Measurements from ENCODE around the gene FAM98C. TPM values are rescaled to one million over a fixed set of nuclear protein-coding genes. Genes with fewer than 3 reads are reported as not detected.

Gene FAM98C
- 24.9 and 26.7 TPM in 2 replicates for polyA plus RNA-seq (2012; rRNA removed)
- polyA plus RNA-seq (2012; cell fraction: cytosol; rRNA removed) = 10.6 and 16.0 TPM in 2 replicates
- polyA plus RNA-seq (2012; cell fraction: nucleus; rRNA removed) = 64.7 and 94.3 TPM in 2 replicates

DNA sequence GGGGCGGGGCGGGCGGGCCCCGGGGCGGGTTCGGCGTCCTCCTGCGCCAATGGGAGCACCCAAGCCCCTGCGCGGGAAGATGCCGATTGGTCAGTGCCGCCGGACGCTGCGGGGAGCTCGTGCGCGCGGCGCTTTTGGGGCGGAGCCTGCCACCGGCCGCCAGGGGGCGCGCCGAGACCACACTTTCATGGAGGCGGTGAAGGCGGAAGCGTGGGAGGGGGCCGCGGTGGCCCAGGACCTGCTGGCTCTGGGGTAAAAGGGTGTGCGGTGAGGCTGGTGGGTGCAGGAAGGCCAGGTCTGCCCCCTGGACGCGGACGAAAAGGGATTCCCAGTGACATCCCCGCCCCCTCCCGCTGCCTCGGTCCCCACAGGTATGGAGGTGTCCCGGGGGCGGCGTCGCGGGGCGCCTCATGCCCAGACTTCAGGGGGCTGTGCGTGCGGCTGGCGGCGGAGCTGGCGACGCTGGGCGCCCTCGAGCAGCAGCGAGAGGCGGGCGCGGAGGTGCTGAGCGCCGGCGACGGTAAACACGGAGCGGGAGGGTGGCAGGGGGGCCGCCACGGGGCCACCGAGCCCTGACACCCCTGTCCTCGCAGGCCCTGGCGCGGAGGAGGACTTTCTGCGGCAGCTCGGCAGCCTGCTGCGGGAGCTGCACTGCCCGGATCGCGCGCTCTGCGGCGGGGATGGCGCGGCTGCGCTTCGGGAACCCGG lies at the start of gene FAM98C:
Gene FAM98C, plus strand, starts transcription at position 127 of the 708 bp plus-strand sequence. Its CDS starts 61 bp downstream, at position 188.
- WGBS (ENCODE audit: low lambda C conversion rate) = under 1% methylated on average over 34 of the region's 82 CpGs
- CTCF ChIA-PET = interaction anchor here (0.6 to 3.2 kb wide), 66 partner anchors 9 to 730 kb away, joined by 3 to 52 read pairs (median 4); partner anchors contain the start of genes ACTN4, CCER2, EIF3K and GGN

More for the DNA sequence above, at the start of gene FAM98C:
- Histone ChIP-seq H3K4me2 (peak within 1 kb of the TSS; percentile 95), H3K27me3 (ENCODE audit: insufficient read depth) (no peaks in the 10 kb centered on the region), H3K4me1 (ENCODE audit: control insufficient read depth in 1 of 2, insufficient read depth in 2 of 2, low read depth in 1 of 2, low read length in 1 of 2) (no peaks in the 10 kb centered on the region; a peak in 1 of 4 replicates), H3K36me3 (replicated peaks in 1 of 2; ENCODE audit: control insufficient read depth in 1 of 2, insufficient read depth in 2 of 2, low read length in 1 of 2) (peaks cover 0 to 4% of the 10 kb centered on the region in 2 experiments), H3K27ac (ENCODE audit: low read depth in 2 of 2, low read length in 1 of 2) (peak within 1 kb of the TSS; percentile 47 to 65; a peak in 3 of 4 replicates), H3K9me3 (no peaks in the 10 kb centered on the region), H3K79me2 (ENCODE audit: insufficient read depth) (peaks cover 6% of the 10 kb centered on the region; the same call in 1 of the 2 replicates), H2AFZ (ENCODE audit: low read depth) (peak within 1 kb of the TSS; percentile 82; the same call in 1 of the 2 replicates), H3K4me3 (ENCODE audit: low read depth in 2 of 2, low read length in 1 of 2) (peak within 1 kb of the TSS; percentile 67 to 93), H3K9me2 (no peaks in the 10 kb centered on the region), H3K9ac (peak within 1 kb of the TSS; percentile 82), H4K20me1 (ENCODE audit: insufficient read depth) (no peaks in the 10 kb centered on the region), H3F3A (replicated peaks; ENCODE audit: insufficient read depth) (peaks cover 8% of the 10 kb centered on the region)
- POLR2A ChIA-PET = interaction anchor here (0.6 to 5.1 kb wide), 4 partner anchors 14 to 299 kb away, joined by 3 to 30 read pairs (median 4); partner anchors contain the start of genes EIF3K, GGN and SPRED3
- no peak for TF ChIP-seq FOXM1 (IDR thresholded peaks at IDR 0.05; ENCODE audit: low read depth)
- TF ChIP-seq, protein P1, sequence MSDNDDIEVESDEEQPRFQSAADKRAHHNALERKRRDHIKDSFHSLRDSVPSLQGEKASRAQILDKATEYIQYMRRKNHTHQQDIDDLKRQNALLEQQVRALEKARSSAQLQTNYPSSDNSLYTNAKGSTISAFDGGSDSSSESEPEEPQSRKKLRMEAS (IDR thresholded peaks at IDR 0.05; ENCODE audit: low read depth) = peak; percentile 84
- peak; percentile 60 for TF ChIP-seq CHD2 (IDR thresholded peaks at IDR 0.05; ENCODE audit: low read length, partially characterized antibody)
- TF ChIP-seq EP300 (IDR thresholded peaks at IDR 0.05; ENCODE audit: borderline replicate concordance in 1 of 2, low read depth in 1 of 2, low read length in 1 of 2) = peak in 1 of 2 experiments; percentile 30; a peak in 1 of 4 replicates
- TF ChIP-seq SMC3 (IDR thresholded peaks at IDR 0.05; ENCODE audit: low read depth, low read length) = peak; percentile 43
- peak; percentile 65 for TF ChIP-seq NRF1 (IDR thresholded peaks at IDR 0.05; ENCODE audit: low read depth, low read length)
- peak; percentile 84 for TF ChIP-seq RAD21 (IDR thresholded peaks at IDR 0.05; ENCODE audit: low read length)
- TF ChIP-seq, protein P2, sequence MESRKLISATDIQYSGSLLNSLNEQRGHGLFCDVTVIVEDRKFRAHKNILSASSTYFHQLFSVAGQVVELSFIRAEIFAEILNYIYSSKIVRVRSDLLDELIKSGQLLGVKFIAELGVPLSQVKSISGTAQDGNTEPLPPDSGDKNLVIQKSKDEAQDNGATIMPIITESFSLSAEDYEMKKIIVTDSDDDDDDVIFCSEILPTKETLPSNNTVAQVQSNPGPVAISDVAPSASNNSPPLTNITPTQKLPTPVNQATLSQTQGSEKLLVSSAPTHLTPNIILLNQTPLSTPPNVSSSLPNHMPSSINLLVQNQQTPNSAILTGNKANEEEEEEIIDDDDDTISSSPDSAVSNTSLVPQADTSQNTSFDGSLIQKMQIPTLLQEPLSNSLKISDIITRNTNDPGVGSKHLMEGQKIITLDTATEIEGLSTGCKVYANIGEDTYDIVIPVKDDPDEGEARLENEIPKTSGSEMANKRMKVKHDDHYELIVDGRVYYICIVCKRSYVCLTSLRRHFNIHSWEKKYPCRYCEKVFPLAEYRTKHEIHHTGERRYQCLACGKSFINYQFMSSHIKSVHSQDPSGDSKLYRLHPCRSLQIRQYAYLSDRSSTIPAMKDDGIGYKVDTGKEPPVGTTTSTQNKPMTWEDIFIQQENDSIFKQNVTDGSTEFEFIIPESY (IDR thresholded peaks at IDR 0.05; ENCODE audit: borderline replicate concordance, low read depth) = no peak
- peak; percentile 56 for TF ChIP-seq TAF1 (IDR thresholded peaks at IDR 0.05; ENCODE audit: borderline replicate concordance, low read depth, low read length)
- TF ChIP-seq, protein P3, sequence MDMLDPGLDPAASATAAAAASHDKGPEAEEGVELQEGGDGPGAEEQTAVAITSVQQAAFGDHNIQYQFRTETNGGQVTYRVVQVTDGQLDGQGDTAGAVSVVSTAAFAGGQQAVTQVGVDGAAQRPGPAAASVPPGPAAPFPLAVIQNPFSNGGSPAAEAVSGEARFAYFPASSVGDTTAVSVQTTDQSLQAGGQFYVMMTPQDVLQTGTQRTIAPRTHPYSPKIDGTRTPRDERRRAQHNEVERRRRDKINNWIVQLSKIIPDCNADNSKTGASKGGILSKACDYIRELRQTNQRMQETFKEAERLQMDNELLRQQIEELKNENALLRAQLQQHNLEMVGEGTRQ (IDR thresholded peaks at IDR 0.05; ENCODE audit: borderline replicate concordance, low read depth, low read length) = no peak
- TF ChIP-seq NFIC (IDR thresholded peaks at IDR 0.05; ENCODE audit: borderline replicate concordance) = no peak
- TF ChIP-seq ELF1 (IDR thresholded peaks at IDR 0.05) = peak; percentile 77
- peak; percentile 9; the same call in 1 of the 2 replicates for TF ChIP-seq SIN3A (IDR thresholded peaks at IDR 0.05; ENCODE audit: borderline replicate concordance, low read depth, low read length)
- TF ChIP-seq, protein P4, sequence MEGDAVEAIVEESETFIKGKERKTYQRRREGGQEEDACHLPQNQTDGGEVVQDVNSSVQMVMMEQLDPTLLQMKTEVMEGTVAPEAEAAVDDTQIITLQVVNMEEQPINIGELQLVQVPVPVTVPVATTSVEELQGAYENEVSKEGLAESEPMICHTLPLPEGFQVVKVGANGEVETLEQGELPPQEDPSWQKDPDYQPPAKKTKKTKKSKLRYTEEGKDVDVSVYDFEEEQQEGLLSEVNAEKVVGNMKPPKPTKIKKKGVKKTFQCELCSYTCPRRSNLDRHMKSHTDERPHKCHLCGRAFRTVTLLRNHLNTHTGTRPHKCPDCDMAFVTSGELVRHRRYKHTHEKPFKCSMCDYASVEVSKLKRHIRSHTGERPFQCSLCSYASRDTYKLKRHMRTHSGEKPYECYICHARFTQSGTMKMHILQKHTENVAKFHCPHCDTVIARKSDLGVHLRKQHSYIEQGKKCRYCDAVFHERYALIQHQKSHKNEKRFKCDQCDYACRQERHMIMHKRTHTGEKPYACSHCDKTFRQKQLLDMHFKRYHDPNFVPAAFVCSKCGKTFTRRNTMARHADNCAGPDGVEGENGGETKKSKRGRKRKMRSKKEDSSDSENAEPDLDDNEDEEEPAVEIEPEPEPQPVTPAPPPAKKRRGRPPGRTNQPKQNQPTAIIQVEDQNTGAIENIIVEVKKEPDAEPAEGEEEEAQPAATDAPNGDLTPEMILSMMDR (IDR thresholded peaks at IDR 0.05) = peak; percentile 82
- TF ChIP-seq, protein P5, sequence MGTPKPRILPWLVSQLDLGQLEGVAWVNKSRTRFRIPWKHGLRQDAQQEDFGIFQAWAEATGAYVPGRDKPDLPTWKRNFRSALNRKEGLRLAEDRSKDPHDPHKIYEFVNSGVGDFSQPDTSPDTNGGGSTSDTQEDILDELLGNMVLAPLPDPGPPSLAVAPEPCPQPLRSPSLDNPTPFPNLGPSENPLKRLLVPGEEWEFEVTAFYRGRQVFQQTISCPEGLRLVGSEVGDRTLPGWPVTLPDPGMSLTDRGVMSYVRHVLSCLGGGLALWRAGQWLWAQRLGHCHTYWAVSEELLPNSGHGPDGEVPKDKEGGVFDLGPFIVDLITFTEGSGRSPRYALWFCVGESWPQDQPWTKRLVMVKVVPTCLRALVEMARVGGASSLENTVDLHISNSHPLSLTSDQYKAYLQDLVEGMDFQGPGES (IDR thresholded peaks at IDR 0.05; ENCODE audit: low read depth, low read length) = no peak; the same call in 1 of the 2 replicates
- TF ChIP-seq RFX5 (IDR thresholded peaks at IDR 0.05; ENCODE audit: low read length) = peak; percentile 66
- TF ChIP-seq MEF2A (IDR thresholded peaks at IDR 0.05; ENCODE audit: borderline replicate concordance, low read depth) = no peak
- TF ChIP-seq POLR2AphosphoS5 (IDR thresholded peaks at IDR 0.05; ENCODE audit: low read depth, low read length) = peak; percentile 49; the same call in 1 of the 2 replicates
- peak; percentile 51; the same call in 1 of the 2 replicates for TF ChIP-seq YY1 (IDR thresholded peaks at IDR 0.05; ENCODE audit: low read depth)
- DNase-seq = peak; percentile 100
